ENCODE measurements around the gene NAA38.

DNA sequence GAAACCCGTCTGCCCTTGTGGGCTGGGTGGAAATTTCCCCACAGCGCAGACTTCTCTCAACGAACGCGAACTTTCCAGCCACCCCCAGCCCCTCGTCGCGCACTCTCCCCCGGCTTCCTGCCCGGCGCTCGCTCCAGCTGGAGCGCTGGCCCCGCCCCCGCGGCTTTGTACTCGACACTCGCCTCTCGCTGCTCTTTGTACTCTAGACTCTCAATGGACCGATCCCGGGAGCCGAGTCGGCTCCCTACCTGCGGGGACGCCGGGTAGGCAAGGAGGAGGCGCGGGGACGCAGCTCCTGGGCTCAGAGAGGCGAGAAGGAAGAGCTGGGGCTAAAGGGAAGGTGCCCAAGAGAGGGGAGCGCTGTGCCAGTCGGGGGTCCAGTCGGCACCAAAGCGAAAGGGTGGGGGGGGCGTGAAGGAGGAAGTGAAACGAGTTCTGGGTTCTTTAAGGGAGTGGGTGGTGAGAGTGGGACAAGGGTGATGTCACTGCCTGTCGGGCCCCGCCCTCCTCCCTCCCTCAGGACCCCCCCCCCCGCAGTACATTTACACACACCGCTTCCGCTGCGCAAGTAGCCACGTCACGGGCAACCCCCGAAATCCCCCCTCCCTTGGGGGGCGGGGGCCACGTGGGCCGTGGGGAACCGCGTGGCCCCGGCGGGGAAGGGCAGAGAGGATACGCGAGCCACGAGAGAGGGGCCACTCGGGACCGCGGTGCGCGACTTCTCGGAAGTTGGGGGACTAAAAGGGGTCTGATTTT lies 13.6 kb downstream of the NAA38 start:
- TF ChIP-seq, protein P1, sequence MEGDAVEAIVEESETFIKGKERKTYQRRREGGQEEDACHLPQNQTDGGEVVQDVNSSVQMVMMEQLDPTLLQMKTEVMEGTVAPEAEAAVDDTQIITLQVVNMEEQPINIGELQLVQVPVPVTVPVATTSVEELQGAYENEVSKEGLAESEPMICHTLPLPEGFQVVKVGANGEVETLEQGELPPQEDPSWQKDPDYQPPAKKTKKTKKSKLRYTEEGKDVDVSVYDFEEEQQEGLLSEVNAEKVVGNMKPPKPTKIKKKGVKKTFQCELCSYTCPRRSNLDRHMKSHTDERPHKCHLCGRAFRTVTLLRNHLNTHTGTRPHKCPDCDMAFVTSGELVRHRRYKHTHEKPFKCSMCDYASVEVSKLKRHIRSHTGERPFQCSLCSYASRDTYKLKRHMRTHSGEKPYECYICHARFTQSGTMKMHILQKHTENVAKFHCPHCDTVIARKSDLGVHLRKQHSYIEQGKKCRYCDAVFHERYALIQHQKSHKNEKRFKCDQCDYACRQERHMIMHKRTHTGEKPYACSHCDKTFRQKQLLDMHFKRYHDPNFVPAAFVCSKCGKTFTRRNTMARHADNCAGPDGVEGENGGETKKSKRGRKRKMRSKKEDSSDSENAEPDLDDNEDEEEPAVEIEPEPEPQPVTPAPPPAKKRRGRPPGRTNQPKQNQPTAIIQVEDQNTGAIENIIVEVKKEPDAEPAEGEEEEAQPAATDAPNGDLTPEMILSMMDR (IDR thresholded peaks at IDR 0.05; ENCODE audit: low read depth, low read length), result no peak
- TF ChIP-seq EZH2phosphoT487 (IDR thresholded peaks at IDR 0.05; ENCODE audit: low read depth), result no peak
